NCI-H1105 treated with DMSO at 0.1 percent for 48 hours (cell line): ENCODE measurements around the gene SUPT6H.
"Not testable (repeated sequence)": the region's sequence is repeated elsewhere in the genome, so short reads cannot be mapped to it uniquely, and the experiment has no call there.

Experiments
- DNase-seq: peaks from one replicate; lab custom pipeline; 2025; lab: John Stamatoyannopoulos, UW

SUPT6H gene

DNA sequence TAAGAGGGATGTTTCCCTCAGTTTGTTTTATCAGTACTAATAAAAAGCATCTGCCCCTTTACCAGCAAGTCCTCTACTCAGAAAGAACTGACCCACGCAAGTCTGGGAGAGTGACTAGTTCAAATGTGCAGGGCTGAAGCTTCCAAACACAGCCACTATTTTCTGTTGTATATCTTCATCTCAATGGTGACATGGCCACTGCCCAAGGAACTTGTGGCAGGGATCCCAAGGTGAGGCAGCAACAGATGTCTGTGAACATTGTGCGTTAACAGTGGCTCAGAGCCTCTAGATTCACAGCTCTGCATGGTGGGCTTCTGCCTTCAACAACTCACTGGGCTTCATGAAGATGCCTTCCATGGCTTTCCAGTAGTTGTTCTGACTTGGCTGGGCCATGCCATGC, 13.3 kb upstream of the SUPT6H start:
- DNase-seq, result no peak

- no peak for DNase-seq
Observed at GRCh38 chr17:28655160-28655559, 6.8 kb upstream of the SUPT6H start.

- DNase-seq, result no peak
Observed at GRCh38 chr17:28657756-28658155, 4.2 kb upstream of the SUPT6H start.

- not testable (repeated sequence) for DNase-seq
Observed at GRCh38 chr17:28658342-28658741, 3.7 kb upstream of the SUPT6H start.

- DNase-seq, result not testable (repeated sequence)
Observed at GRCh38 chr17:28658766-28659496, 3.1 kb upstream of the SUPT6H start.

DNA sequence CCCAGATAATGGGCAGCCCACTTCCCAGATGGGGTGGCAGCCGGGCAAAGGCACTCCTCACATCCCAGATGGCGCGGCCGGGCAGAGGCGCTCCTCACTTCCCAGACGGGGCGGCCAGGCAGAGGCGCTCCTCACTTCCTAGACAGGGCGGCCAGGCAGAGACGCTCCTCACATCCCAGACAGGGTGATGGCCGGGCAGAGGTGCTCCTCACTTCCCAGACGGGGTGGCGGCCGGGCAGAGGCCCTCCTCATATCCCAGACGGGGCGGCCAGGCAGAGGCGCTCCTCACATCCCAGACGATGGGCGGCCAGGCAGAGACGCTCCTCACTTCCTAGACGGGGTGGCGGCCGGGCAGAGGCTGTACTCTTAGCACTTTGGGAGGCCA, 2.5 kb upstream of the SUPT6H start:
- not testable (repeated sequence) for DNase-seq

GRCh38 chr17:28662527-28662829, 473 bp downstream of the SUPT6H start:
- DNase-seq, result no peak

GRCh38 chr17:28663723-28664122, 1.7 kb downstream of the SUPT6H start:
- DNase-seq, result no peak

- DNase-seq, result no peak
Observed at GRCh38 chr17:28665994-28666393, 4.0 kb downstream of the SUPT6H start.

DNA sequence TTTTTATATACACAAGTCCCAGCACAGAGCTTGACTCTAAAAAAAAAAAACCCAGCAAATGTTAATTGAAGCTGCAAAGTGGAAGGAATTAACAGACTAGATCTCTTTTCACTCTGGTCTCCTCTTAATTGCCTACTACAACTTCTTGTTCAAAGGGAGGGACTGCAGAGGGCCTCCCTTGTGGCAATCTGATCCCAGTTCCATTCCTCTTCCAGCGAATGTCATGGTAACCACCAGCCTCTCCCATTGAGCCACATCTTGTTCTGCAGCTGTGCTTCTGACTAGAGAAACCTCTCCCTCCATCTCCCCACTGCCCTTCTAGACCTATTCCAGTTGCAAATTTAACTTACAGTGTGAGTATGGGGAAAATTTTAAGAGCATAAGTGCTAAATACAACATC, 5.9 kb downstream of the SUPT6H start:
- no peak for DNase-seq

GRCh38 chr17:28669918-28670317, 7.9 kb downstream of the SUPT6H start:
- no peak for DNase-seq

- no peak for DNase-seq
Observed at GRCh38 chr17:28675490-28675889, 13.5 kb downstream of the SUPT6H start.

GRCh38 chr17:28675980-28676379, 14.0 kb downstream of the SUPT6H start:
- DNase-seq, result peak; percentile 5

DNA sequence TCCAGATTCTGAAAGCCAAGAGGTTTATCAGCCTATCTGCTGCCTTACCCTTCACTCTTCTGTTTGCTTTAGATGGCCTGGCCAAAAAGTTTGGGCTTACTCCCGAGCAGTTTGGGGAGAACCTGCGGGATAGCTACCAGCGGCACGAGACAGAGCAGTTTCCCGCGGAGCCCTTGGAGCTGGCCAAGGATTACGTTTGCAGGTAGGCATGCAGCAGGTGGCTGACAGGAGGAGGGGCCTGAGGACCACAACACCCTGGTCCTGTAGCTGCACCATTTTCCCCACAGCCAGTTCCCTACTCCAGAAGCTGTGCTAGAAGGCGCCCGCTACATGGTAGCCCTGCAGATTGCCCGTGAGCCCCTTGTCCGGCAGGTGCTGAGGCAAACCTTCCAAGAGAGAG, 20.6 kb downstream of the SUPT6H start:
- DNase-seq, result no peak

GRCh38 chr17:28684963-28685362, 23.0 kb downstream of the SUPT6H start:
- DNase-seq, result peak; percentile 13

GRCh38 chr17:28685366-28685765, 23.4 kb downstream of the SUPT6H start:
- no peak for DNase-seq

- no peak for DNase-seq
Observed at GRCh38 chr17:28686296-28686695, 24.3 kb downstream of the SUPT6H start.

DNA sequence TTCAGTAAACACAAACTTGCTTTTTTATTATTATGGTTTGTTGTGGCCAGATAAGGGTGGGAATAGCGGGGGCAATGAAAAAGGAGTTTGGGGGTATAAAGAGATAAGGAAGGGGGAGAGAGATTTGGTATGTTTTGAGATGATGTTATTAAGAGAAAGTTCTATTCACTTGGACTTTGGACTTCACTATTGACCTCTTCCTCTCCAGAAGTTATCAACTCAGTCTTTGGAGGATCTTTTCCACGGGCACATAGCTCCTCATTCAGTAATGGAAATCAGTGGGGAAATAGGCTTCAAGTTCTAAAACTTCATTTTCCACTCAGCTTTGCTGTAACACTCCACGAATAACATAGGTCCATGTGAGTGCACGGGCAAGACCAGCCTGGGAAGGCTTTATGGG, 26.5 kb downstream of the SUPT6H start:
- no peak for DNase-seq

DNA sequence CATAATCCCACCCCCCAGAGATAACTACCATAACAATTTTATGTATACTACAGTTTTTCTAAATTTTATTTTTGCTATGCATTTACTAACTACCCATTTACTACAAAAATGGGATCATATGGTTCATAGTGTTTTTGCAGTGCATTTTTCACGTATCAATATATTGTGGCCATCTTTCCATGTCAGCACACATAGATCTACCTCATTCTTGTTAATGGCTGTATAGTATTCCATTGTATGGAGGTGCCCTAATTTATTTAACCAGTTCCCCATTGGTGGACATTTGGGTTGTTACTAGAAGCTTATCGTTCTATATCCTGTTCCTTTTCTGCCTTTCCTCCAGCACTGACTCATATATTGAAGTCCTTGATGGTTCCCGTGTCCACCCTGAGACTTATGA, 27.0 kb downstream of the SUPT6H start:
- no peak for DNase-seq

GRCh38 chr17:28693869-28694268, 31.9 kb downstream of the SUPT6H start:
- no peak for DNase-seq

DNA sequence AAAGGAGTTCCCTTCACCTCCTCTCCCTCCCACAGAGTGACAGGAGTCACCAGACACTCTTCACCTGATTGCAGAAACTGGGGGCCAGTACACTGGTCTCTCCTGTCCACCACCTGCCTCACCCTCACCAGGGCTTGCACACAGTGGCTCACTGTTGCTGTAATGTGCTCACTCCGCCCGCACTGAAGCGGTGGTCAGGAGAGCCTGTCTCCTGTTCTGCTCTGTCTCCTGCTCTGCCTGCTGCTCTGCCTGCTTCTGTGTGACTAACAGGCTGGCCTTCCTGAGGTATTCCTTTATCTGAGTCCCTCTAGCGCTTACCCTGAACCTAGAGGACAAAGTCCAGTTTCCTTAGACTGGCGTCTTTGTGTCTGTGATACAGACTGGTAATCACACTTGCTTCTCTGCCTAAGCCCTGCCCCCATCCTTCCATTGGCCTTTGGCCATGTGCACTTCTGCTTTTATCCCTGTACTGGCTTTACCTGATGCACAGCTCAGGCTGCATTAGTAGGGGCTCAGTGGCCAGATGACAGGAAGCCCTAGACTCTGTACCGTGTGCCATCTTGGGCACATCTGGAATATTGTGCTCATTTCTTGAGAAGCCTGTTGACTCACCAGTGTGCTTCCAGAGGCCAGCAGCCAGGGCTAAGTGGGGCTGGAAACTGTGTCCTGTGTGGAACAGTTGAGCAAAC, 36.4 kb downstream of the SUPT6H start:
- DNase-seq, result no peak

DNA sequence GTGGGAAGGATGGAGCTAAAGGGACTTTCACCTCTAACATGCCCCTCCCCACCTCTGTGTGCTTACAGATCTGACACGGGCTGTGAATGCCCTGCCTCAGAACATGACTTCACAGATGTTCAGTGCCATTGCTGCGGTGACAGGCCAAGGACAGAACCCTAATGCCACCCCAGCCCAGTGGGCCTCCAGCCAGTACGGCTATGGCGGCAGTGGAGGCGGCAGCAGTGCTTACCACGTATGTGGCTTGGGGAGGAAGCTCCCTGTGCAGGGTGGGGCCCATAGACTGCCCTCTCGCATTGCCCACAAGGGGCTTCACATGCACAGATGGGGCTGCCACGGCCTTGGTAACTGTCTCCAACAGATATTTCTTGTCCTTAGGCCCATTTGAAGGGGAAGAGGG, 38.3 kb downstream of the SUPT6H start:
- DNase-seq, result no peak

GRCh38 chr17:28700830-28701492, 39.0 kb downstream of the SUPT6H start:
- no peak for DNase-seq
